HG03378 (cell line): ENCODE results near the gene NFKBIE.

Source experiments
- ATAC-seq: cut with Tn5 transposase; IDR thresholded peaks from one replicate; pipeline ENCODE4 v1.9.1; 2021; ENCODE audit warnings: mild to moderate bottlenecking, moderate library complexity; ENCODE audit not compliant: unreplicated experiment

NFKBIE gene

DNA sequence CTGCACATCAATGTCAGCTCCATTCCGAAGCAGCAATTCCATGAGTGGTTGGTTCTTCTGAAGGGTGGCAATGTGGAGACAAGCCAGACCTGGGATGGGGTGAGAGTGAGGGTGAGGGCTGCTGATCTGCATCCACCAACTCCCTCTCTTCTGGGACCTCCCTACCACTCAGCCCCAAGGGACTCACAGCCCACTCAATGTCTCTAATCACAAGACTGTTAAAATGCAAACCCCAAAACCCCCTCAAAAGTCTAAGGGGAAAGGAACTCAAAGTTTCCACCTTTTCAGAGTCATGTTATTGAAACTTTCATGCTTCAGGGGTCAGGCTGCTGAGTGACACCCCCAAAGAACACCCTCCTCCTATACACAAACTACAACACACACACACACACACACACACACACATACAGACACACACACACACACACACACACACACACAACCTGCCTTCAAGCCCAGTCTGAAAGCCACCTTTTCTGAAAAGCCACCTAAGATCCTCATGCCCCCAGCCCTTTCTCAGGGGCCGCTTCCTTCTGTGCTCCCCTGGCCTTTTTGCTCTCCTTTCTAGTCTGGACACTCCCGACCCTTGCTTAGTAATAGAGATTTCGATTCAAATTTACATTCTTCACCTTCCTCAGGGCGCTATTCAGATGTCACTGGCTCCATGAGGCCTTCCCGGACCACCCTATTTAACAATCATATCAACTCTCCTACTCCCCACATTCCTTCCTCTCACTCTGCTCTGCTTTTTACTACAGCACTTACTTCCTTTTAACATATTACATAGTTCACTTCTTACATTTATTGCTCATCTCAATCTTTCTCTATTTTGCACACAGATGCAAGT, 4.7 kb downstream of the NFKBIE start:
- ATAC-seq: no peak

DNA sequence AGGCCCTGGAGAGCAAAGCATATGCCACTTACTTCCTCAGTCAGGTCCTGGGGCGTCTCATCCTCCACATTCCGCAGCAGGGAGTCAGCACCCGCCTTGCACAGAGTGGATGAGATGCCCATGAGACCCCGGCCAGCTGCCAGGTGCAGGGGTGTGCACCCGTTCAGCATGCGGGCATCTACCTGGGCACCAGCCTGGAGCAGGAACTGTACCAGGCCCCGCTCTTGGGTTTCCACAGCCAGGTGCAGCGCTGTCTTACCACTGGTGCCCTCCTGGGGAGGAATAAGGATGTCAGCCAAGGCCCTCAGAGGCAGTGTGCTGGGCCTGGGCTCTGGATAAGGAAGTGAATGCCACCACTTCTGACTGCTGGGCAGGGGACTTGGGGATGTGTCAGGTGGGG, 5.3 kb downstream of the NFKBIE start:
- ATAC-seq: no peak

DNA sequence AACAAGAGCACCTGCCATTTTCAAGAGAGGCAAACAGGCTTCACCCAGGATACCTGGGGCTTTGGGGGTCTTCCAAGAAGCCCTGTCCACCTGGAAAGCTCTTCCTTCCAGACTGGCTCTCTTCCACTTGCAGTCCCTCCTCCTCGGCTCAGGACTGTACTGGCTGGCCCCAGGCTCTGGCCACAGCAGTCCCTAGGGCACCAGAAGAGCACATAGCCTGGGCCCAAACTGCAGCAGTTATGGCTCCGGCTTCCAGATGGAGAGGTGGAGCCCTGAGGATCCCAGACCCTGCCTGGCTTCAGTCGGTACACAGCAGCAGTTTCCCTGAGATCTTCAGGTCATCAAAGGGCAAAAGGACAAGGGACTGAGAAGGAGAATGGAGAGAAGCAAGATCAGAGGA, 6.4 kb downstream of the NFKBIE start:
- ATAC-seq: no peak

DNA sequence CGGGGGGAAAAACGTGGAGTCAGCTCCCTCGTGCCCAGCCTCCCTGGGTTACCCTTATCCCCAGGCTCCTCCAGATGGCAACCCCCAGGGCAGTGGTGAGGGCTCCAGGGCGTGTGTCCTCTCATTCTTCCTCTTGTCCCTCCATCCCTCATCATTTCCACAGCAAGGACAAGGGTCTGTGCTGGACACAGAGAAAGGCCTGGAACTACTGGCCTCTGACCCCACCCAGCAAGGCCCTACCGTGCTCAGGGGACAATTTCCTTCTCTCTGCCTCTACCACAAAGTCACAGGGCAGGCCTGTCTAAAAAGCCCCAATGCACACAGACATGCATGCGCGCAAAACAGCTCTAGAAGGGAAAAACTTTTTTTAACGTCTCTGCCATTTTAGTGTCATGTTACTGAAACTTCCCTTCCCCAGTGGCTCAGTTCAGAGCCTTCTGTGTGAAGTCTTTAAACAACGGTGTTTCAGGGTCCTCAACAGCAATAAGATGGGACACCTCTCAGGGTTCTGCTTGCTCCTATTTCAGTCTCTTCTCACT, 7.0 kb downstream of the NFKBIE start:
- no peak for ATAC-seq

DNA sequence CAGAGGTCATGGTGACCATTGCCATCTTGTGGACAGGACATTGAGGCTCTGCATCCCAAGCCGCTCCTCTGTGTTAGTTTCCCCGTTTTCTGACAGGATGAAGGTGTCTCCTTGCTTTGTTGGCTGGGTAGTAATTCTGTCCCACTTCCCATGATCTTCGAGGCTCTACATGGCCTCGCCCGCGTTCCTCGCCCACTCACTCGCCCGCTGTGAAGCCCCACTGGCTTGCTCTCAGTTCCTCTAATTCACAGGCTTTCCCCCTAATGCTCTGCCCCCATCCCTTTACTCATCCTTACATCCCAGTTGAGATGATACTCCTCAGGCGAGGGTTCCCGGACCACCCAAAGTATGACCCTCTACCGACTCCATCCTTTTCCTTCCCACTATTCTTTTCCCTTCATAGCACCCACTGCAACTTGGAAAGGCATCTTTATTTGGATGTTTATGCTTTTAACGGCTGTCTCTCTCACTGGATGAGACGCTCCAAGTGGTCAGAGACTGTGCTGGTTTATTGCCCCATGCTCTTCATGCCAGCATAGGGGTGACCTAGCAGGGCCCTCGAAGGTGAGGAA, 7.5 kb downstream of the NFKBIE start:
- ATAC-seq: no peak

DNA sequence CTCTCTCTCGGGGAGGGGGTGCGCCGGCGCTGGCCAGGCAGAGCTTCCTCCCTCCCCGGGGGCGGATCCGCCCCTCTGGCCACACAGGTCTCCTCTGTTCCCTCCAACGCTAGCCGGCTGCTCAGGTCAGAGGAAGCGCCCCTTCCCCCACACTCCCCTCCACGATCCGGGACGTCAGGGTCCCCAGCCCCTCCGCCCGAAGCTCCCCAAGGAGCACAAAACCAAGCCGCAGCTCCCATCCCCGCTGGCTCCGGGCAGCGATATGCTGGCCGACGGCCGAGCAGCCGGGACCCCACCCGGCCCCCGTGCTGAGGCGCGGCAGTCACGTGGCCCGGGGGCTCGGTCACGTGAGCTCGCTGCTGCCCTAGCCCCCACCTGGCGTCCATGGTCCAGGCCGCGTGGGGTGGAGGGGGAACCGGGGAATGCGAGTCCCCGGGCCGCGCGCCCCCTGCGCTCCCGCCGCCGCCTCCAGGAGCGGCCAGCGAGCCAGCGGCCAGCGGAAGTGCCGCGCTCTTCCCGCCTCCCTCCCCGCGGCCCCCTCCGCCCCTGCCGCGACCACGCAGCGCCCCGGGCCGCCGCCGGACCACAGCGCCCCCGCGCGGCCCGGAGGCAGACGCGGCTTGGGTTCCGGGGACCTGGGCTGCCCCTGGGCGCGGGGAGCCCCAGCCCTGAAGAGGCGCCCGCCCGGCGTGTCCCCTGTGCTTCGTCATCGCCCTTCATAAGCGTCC, 8.2 kb downstream of the NFKBIE start, which contains the start of gene SLC35B2:
Gene SLC35B2 (minus strand): TSS at position 504 of the 728 bp plus-strand sequence. CDS start 118 bp downstream, at position 386.
- ATAC-seq: no peak

DNA sequence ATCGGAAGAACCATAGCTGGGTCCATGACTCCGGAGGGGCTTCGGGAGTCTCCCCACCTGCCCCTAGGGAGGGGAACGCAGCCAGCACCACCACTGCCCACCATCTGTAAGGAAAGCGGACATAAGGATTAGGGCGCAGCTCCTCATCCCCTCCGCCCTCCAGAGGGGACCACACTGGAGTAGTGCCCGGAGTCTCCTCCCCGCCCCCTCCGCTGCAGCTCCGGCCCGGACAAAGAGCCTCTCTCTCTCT, 8.7 kb downstream of the NFKBIE start:
- ATAC-seq: no peak

DNA sequence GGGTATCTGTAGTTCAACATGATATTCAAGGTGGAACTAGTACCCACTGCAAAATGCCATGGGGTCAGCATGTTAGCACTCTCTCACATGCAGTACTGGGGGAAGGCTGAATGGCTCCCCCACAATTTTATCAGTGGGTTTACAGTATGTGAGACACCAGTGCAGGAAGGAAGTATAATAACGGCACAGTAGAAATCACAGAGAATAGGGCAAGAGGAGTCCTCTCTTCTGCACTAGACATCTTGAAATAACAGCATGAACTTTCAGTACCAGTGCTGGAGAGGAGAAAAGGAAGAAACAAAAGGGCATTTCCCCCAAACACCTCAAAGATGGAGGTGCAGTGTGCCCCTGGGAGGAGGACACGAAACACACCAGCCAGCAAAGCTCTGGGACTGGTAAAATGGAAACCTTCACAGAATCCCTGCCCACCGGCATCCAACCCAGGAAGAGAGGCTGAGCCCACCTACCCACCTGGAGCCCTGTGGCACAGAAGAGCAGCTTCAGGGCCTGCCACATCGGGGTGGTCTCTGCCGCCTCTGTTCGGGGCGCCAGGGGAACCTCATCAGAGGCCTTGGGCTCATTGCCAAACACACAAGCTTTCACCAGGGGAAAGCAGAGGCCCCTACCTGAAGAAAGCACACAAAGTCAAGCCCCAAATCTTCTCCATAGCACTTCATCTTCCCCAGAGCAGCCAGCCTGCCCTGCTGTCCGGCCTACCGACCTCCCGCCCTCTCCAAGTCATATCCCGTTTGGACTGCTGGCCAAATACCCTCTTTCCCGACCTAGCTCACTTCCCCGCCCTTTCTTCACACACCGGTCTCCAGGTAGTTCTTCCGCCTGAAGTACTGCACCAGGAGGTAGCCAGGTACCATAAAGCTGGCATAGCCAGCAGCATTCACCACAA, 9.2 kb downstream of the NFKBIE start:
- no peak for ATAC-seq

DNA sequence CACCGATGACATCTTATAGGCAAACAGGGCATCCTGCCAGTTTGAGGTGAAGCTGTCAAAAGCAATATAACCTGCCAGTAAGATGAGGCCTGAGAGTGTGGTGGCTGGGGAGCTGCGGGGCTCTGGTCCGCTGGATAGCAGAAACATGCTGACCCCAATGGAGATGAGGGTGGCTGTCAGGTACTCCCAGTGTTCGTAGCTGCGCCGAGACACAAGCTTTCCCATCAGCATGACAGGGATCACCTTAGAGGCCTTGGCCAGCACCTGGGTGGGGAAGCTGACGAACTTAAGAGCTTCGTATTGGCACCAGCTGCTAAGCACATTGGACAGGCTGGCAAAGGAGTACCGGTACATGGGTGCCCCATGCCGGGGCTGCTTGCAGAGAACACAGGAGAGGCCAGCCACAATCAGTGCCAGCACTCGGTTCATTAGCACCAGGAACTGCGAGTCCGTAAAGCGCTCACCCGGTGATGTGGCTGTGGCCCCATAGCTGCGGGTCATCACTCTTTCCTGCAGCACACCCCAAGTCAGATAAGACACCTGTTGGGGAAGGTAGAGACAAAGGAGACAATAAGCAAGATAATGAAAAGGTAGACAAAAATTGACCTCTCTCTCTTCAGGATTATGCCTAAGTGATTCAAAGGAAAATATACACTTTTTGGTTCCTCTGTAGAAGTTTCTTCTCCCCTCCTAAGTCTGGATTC, 10.1 kb downstream of the NFKBIE start:
- ATAC-seq: no peak

DNA sequence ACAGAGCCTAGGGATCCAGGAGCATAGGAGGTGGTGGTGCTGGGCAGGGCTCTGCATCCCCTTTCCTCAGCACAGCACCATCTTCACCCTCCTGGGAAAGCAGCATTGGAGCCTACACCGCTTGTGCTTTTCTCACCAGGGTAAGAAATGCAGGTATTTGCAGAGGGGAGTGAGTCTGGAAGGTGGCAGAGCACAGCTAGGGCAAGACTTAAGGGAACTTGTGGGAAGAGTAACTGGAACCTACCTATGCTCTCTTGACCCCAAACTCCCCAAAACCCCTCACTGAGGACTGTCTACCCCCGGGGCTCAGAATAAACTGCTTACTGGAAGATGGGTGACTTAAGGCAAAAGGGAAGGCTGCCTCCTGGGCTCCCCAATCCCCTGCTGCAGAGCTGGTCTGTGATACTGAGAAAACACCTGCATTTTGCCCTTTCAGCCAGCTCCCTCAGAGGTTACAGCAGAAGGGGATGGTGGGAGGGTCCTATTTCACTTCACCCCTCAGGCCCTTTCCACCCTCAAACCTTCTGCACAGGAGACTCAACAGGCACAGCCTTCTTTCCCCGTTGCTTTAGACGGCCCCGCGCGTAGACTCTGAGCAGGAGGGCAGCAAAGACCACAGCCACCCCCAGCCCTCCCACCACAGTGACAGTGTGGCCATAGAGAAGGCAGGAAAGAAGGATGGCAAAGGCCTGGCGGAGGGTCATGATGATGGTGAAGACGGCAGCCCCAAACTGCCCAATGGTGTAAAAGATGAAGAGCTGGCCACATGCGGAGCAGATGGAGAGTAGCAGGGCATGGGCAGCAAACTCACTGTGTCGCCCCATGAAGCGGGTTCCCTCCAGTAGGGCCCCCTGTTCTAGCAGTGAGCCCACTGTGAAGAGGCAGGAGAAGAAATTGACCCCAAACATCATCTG, 10.9 kb downstream of the NFKBIE start:
- ATAC-seq: no peak

DNA sequence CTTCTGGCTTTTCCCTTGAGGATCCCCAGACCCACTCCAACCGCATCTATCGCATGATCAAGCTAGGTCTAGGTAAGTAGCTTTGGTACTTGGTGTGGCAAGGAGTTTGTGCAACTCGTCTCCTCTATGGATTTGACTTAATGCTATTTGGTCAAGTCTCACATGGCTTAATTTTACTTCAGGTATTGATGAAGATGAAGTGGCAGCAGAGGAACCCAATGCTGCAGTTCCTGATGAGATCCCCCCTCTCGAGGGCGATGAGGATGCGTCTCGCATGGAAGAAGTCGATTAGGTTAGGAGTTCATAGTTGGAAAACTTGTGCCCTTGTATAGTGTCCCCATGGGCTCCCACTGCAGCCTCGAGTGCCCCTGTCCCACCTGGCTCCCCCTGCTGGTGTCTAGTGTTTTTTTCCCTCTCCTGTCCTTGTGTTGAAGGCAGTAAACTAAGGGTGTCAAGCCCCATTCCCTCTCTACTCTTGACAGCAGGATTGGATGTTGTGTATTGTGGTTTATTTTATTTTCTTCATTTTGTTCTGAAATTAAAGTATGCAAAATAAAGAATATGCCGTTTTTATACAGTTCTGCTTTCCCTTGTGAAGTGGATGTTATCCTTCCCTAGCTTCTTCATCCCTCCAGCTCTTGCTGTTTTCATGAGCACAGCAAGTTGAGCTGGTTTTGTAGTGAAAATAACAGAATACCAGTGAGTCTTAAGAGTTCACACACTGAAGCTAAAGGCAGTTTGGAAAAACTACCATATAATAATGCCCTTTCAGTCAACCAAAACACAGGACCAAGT, 11.8 kb downstream of the NFKBIE start:
- no peak for ATAC-seq

DNA sequence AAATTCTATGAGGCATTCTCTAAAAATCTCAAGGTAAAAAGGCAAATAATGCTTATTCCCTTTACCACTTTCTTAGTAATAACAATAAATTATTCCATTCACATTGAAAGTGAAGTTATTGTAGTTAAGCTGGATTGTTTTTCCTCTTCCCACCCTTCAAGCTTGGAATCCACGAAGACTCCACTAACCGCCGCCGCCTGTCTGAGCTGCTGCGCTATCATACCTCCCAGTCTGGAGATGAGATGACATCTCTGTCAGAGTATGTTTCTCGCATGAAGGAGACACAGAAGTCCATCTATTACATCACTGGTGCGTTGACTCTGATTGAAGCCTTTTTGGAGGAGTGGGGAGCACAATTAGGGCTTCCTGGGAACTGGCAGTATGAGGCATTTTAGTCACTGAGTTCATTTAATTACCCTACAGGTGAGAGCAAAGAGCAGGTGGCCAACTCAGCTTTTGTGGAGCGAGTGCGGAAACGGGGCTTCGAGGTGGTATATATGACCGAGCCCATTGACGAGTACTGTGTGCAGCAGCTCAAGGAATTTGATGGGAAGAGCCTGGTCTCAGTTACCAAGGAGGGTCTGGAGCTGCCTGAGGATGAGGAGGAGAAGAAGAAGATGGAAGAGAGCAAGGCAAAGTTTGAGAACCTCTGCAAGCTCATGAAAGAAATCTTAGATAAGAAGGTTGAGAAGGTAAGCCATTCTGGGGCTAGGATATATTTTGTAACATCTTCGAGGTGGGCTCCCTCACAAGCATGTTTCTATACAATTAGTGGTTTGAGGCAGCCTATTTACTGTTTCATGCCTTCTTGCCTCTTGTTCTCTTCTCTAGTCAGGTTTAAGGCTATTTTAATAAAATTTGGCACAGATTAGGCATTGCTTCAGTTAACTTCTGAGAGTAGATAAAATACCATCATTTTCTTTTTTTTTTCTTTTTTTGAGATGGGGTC, 13.5 kb downstream of the NFKBIE start:
- no peak for ATAC-seq

DNA sequence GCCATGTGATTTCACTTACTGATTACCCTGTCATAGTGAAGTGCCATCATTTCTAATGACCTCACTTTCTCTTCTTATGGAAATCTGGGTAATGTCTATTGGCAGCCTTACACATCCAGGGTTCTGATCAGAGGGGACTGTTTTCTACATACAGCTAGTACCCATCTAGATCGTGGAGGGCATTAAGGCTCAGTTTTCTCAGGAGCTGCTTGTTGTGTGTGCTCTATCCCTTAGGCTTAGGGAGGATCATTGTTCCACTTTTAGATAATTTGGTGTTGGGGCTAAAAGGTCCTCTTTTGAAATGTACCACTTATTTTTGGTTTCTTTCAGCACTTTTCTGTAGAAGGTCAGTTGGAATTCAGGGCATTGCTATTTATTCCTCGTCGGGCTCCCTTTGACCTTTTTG, 14.6 kb downstream of the NFKBIE start:
- ATAC-seq: no peak

DNA sequence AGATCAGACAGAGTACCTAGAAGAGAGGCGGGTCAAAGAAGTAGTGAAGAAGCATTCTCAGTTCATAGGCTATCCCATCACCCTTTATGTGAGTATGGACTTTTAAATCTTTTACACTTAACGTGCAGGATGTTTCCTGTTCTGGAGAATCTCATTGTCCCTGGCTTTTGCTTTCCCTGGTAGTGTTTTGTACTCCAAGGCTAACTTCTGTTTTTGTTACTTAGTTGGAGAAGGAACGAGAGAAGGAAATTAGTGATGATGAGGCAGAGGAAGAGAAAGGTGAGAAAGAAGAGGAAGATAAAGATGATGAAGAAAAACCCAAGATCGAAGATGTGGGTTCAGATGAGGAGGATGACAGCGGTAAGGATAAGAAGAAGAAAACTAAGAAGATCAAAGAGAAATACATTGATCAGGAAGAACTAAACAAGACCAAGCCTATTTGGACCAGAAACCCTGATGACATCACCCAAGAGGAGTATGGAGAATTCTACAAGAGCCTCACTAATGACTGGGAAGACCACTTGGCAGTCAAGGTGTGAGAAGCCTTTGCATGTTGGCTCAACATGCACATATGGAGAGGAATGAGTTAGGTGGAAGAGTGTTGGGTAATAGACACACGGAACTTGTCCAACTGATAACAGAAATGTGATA, 15.2 kb downstream of the NFKBIE start:
- no peak for ATAC-seq

DNA sequence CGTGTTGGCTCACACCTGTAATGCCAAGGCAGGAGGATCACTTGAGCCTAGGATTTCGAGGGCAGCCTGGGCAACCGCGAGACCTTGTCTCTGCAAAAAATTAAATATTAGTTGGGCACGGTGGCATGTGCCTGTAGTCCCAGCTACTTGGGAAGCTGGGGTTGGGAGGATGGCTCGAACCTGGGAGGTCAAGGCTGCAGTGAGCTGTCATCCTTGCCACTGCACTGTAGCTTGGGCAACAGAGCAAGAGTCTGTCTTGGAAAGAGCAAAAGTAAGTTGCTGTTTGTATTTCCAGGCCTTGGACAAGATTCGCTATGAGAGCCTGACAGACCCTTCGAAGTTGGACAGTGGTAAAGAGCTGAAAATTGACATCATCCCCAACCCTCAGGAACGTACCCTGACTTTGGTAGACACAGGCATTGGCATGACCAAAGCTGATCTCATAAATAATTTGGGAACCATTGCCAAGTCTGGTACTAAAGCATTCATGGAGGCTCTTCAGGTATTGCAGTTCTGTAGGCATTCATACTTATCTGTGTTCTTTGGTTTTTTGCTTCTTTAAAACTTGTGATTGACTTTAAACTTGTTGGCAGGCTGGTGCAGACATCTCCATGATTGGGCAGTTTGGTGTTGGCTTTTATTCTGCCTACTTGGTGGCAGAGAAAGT, 16.1 kb downstream of the NFKBIE start:
- ATAC-seq: no peak

DNA sequence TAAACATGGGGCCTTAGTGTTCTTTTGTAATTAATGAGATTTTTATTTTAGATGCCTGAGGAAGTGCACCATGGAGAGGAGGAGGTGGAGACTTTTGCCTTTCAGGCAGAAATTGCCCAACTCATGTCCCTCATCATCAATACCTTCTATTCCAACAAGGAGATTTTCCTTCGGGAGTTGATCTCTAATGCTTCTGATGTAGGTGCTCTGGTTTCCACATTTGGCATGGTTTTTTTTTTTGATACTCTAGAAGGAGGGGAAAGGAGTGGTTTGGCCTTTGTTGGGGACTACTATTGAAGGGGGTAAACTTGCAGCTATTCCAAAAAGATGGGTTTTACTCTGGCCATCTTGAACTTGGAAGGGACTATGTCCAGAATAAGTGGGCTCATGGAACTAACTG, 16.8 kb downstream of the NFKBIE start:
- no peak for ATAC-seq
